HG02623 (cell line): ENCODE results near the gene RABGAP1.
A peak's percentile ranks its signal among the peaks of the same experiment; 100 is the strongest.
"Not testable (repeated sequence)": the region's sequence is repeated elsewhere in the genome, so short reads cannot be mapped to it uniquely, and the experiment has no call there.

ENCODE experiments used
- ATAC-seq: cut with Tn5 transposase; IDR thresholded peaks from one replicate; pipeline ENCODE4 v1.9.1; 2021; ENCODE audit warnings: moderate library complexity; ENCODE audit not compliant: unreplicated experiment

The RABGAP1 gene

DNA sequence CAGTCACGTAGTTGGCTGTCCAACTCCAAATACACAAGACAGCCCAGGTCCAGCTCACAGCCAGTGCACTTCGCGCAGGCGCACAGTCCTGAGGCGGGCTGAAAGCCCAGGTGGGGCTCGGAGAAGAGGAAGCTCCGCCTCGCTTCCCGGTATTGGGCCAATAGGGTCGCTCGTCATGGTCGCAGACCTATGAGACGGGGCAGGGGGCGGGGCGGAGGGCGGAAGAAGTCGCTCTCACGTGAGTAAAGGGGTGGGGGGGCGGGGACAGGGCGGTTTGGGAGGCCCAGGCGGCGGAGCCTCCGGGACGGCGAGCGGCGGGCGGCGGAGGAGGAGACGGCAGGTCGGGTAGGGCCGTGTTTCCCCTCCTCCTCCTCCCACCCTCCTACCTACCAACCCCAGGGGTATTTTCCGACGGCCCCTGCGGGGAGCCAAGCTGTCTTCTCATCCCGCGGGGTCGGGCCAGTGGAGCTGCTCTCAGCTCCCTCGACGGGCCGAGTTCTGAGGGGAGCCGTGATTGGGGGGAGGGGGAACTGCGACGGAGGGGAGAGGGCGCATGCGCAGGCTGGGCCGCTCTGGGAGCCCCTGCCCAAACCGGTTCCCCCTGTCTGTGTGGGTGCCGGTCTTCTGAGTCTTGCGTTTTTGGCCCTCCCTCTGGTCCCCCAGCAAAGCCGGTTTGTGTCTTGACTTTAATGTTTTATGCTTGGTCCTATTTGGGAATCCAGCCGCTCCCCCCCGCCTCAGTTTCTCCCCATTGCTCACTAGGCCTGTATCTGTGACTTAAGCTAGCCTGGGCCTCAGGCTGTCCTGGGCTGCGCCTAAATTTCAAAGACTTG, at the start of gene RABGAP1:
RABGAP1 (plus strand) TSS at position 272 of the 833 bp plus-strand sequence. CDS start 16,040 bp downstream, outside the sequence.
- peak; percentile 98 for ATAC-seq

DNA sequence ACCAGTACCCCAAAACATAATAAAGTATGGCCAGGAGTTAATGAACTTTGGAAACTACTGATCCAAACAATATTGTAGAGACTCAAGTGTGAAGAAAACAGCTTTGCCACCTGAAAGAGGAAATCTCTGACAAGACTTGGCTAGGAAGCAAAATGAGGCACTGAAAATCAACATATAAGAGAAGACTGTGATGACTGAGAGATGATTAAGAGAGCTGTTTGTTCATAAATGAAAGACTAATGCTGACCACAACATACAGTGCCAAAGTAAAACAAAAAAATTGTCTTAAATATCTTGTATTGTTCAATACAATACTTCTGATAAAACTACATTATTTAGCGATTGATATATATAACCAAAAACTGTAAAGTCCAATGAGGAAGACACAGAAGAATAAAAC, 42.9 kb upstream of the RABGAP1 start:
- ATAC-seq = no peak

DNA sequence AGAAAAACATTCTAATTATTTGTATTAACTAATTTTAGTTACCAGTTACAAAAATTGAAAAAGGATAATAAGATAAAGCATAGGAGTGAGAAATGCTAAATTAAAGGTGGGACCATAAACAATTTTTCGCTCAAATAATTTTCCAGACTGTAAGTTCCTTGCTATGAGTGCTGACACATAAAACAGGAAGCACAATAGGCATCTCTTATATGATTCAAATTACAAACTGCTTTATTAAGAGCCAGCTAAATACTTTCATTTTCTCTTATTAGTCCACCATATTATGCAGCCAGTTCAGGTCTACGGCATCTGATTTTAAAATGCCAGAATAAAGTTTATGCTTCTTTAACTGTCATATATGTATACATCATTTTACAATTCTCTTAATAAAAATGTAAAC, 40.0 kb upstream of the RABGAP1 start:
- no peak for ATAC-seq

DNA sequence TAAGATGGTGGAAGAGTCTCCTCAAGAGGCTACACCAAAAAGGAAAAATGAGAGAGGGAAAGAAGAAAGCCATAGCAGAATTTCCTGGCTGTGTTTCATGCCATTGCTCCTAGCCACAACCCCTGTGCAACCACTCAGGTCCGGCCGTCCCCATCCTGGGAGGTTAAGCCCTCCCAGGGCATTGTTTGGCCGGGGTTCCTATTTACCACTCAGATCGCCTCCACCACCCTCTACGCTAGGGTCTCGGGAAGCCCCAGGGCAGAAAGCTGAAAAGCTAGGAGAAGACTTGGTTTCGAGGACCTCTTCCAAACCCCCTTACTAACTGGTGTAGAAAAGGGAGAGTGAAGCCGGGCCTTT, 36.4 kb upstream of the RABGAP1 start:
- peak; percentile 11 for ATAC-seq

DNA sequence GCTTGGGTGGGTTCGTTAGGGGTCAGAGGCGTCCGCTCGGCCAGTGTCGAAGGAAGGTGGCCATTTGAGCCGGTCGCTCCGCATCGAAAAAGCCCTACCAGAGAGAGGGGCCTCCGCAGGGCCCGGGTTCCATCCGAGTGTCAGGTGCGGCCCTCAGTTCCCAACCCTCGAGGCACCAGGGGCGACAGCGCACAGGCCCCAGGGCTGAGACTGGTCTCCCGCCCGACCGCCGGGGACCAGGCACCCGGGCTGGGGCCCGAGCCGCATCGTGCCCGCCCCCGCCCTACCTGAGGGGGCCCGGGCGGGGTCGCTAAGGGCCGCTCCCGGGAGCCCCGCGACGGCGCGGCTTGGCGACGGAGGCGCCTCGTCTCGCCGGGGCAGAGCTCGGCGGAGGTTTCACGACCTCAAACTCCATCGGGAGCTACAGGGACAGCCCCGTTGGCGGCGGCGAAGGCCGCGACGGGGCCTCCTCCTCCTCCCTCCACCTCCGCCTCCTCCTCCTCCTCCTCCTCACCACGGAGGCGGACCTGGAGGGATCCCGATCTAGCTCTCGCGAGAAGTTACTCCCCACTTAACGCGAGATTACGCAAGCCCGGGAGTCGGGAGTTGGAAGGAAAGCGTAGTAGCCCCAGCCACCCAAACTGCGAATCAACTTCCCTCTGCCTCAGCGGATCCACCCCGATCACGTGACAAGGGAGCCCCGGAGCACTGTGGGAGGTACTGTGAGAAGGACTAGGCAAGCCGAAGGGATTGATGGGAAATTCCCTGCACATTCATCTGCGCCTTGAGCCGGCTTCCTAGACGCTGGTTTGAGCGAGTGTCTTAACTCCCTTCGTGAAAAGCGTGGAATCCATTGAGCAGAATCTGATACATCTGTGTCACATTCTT, 35.8 kb upstream of the RABGAP1 start, which contains the start of gene RC3H2:
RC3H2 (minus strand) TSS at position 537 of the 888 bp plus-strand sequence. CDS start 7,850 bp downstream, outside the sequence.
- peak; percentile 79 for ATAC-seq

DNA sequence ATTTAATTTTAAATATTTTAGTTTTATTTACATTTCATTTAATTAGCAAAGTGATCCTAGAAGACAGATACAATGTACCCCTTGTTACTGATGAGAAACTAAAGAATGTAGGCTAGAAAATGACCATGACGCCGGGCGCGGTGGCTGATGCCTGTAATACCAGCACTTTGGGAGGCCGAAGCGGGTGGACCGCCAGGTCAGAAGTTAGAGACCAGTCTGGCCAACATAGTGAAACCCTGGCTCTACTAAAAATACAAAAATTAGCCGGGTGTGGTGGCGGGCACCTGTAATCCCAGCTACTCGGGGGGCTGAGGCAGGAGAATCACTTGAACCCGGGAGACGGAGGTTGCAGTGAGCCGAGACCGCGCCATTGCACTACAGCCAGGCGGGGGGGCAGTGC, 34.7 kb upstream of the RABGAP1 start:
- ATAC-seq = not testable (repeated sequence)

DNA sequence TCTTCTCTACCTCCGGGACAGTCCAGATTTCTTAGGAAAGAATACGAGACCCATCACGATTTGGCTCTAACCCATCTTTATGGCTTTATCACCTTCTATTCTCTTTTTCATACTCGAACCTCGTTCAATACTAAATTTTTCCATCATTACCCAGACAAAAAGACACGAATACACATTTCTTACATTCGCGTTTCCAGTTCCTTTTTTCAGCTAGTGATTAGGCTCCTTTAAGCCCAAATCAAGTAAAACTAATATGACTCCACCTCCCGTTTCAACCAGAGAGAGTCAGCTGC, 28.2 kb upstream of the RABGAP1 start:
- ATAC-seq = no peak

DNA sequence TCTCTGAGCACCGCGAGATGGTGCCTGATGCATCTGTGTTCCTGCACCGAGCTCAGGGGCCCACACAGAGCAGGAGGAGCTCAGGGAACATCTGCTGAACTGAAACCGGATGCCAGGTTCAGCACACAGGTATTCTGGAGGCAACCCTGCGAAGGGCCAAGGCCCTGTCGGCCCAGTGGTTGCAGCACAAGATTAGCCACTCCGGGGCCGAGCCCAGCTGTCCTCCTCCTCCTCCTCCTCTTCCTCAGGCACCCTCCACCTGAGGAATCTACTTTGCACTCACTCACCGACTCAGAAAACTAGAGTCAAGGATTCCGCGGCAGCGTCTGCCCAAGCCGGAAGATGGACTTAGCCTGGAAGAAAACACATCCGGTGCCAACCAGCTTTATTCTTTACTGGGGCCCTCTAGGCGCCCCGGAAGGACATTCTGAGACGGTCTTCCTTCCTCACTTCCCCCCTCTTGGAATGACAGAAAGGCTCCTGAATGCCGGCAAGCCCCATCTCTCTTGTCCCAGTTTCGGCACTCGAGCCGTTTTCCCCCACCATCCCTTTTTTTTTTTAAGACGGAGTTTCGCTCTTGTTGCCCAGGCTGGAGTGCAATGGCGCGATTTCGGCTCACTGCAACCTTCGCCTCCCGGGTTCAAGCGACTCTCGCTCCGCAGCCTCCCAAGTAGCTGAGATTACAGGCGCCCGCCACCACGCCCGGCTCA, 27.7 kb upstream of the RABGAP1 start, which contains the start of gene ZBTB6:
ZBTB6 (minus strand) TSS at position 360 of the 710 bp plus-strand sequence. CDS start 1,251 bp downstream, outside the sequence.
- peak; percentile 97 for ATAC-seq

DNA sequence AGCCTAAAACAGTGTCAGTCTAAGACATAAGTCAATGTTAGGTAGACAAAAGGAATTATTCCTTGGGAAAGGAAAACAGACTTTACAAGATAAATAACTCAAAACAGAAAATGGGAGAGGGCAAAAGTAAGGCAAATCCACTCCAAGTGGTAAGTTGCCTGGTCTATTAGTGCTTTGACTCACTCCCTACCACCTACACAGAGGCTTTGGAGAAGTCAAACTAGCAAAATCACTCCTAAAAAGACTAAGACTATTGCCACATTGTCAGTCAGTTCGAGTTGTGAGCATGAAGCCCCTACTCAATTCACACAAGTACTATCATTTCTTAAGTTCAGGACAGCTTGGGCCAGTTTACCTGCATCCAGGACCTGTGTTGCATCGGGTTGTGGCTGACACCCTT, 22.5 kb upstream of the RABGAP1 start:
- no peak for ATAC-seq

DNA sequence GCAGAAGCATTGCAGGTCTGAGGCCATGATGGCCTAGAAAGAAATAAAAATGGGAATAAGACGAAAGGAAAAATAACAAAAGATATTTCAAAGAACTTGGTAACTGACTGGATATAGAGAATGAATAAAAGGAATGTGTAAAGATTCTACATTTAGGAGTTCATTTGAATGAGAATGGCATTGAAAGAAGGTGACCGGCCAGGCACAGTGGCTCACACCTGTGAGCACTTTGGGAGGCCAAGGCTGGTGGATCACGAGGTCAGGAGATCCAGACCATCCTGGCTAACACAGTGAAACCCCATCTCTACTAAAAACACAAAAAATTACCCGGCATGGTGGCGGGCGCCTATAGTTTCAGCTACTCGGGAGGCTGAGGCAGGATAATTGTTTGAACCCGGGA, 18.1 kb upstream of the RABGAP1 start:
- ATAC-seq = no peak

DNA sequence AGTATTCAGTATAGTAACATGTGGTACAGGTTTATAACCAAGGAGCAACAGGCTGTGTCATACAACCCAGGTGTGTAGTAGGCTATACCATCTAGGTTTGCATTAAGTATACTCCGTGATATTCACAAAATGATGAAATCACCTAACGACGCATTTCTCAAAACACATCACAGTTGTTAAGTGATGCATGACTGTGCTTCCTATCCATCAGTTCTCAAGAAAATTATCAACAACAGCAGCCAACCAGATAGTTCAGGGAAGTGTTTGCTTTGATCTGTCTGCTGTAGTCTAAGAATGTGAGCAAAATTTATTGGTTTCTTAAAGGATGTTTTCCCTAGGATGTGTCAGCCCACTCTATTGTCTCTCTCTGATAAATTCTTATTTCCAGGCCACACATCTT, 16.9 kb upstream of the RABGAP1 start:
- ATAC-seq = no peak

DNA sequence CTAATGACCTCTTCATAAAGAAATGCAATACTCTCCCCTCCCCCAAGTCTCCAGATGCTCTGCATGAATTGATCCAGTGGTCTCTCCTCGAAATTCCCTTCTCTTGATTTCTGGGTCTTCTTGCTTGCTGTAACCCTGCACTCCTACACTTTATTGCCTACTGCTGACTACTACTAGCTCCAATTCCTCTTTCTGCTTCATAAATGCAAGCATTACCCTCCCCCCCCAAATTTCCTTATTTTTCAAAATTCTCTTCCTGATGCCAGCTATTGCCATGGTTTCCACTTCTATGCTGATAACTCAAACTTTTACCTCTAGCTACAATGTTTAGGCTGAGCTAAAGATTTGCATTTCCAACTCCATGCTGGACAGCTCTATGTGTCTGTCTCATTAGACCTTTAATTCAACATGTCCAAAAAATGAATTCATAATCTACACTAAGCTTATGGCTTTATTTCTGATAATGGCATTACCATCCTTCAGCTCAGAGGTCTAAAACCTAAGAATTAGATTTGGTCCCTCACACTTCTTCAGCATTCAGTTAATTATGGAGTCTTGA, 10.9 kb upstream of the RABGAP1 start:
- ATAC-seq = no peak

DNA sequence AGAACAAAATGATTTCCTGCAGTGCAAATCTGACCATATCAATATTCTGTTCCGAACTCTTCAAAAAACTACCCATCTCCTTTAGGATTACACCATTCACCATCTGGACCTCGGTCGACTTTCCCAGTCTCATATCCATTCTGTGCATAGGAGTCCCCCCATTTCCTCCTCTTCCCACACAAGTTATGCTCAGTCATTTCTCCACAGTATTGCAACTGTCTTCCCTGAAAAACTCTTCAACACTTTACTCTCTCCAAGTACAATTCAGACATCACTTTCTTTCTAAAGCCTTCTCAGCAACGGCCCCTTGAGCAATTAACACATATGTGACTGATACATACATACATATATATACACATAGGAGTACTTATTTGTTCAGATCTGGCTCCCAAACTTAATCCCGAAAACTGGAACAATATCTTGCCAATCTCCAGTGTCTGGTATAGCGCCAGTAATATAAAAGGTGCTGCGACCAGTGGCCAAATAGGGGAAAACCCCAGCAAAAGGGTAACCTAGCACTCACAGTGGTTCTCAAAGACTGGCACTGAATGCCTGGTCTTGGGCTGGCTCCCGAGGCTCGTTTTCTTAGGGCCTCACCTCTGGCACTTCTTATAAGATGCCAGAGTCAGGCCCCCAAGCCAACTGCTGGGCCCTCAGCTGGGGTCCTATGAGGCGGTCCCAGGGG, 10.1 kb upstream of the RABGAP1 start:
- ATAC-seq = no peak

DNA sequence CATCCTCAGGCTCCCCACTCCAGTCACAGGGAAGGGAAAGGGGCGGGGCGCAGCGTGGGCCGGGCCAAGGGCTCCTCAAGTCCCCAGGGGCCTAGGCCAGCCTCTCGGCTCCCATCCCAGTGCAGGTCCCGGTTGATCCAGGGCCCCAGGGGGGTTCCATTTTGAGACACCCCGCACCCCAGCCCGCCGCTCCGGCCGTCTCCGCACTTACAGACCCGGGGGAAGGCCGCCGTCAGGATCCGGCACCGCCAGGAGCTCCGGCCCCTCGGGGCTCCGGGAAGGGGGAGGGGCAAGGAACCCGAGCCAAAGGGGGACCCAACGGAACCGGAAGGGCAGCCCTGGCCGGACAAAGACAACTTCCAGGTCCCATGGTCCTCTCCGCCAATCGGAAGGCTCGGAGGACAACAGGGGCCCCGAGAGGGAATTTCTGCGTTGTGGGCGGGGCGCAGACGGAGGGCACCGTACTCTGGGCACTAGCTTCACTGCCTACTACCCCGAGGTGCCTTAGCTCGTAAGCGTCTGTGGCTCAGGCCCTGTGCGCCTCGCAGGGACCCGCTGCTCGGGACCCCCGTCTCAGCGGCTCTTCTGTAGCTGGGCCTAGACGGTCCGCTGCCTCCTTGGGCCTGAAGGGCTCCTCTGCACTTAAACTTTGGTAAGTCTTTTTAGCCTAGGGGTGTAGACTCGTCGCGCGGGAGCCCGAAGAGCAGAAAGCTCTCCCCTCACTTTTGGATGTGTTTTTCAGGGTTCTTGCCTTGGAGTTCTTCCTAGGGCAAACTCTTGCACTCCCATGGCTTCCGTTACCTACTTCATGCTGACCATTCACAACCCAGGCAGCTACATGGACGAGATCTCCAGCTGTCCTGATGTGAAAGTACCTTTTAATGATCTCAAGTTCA, 9.3 kb upstream of the RABGAP1 start, which contains the start of gene ZBTB26:
ZBTB26 (minus strand) TSS at position 287 of the 896 bp plus-strand sequence. CDS start 11,578 bp downstream, outside the sequence.
- ATAC-seq = peak; percentile 93

DNA sequence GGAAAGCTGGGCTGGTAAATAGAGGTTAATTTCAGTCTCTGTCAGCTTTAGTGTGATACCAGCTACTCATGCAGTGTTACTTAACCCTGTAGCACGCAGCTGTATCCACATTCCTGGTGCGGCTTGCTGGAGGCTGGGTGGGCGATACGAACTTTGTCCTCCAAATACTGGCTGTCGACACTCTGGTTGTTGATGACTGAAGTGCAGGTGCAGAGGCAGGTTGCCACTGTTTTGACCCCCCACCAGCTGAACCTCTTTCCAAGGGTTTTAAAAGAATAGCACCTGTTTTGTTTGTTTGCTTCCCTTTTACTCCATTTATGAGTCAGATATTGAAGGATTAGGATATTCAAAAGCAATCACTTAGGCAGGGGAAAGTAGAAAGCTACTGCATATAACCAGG, 4.4 kb upstream of the RABGAP1 start:
- no peak for ATAC-seq

DNA sequence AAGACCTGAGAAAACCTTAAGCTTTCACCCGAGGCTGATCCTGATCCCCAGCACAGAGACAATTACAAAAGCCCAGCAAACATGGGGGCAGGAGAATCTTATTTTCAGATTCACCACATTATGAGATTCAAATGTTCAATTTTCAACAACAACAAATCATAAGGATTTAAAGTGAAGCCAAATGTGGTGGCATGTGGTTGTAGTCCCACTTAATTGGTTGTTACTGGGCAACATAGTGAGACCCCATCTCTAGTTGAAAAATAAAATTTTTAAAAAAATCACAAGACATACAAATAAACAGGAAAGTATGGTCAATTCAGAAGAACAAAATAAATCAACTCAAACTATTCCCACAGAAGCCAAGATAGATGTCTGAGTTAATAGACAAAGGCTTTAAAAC, 3.9 kb upstream of the RABGAP1 start:
- no peak for ATAC-seq

DNA sequence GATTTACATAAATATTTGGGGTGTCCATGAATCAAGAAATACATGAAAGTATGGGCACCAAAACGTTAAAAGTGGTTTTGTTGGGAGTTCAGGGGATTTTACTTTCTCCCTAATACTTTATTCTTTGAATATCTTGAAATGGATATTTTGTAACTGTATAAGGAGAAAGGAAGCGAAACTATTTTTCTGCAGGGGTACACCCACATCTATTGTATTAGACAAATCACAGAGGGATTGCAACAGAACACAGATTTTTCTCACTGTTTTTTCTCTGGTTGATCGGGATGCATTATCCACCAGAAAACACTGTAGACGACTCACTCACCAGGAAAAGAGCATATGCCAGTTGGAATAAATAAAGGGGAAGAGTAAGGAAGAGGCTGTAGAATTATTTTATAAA, 1.2 kb upstream of the RABGAP1 start:
- no peak for ATAC-seq

DNA sequence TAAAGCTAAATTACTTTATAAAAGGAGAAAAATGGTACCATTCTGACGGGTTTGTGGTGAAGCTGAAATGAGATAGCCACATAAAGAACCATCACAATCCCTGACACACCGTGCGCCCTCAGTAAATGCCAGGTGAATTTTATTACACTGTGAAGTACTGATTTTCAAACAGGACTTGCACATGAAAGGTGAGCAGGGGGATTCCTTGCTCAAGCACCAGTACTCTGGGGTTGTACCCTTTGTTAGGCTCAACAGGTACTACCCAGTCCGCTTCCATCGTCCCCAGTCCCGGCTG, 419 bp upstream of the RABGAP1 start:
- ATAC-seq = no peak

DNA sequence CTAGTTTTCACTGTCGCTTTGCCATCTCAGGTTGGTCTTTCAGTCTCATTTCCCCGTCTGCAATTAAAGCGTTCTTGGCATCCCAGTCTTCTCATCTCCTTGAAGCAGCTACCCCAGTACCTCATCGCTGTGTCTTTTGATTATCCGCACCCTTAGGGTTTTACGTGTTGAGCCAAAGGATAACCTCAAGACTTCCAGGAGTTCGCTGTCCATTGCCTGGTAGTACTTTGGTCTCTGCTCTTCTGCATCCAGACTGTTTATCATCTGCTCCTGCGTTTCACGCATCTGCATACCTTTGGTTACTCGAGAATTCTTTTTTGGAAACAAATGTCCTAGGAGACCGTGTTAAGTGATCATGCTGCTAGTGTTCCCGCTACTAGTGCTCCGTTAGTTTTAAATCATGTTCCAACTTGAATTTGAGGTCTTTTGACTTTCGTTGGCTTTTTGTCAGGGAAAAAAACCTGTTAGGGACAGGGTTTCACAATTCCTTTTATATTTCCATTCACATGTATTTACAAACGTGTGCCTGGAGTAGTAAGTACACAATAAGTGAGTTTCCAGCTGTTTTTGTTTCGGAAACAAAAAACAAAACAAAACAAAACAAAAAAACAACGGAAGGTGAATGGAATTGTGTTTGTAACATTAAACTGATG, 888 bp downstream of the RABGAP1 start:
- no peak for ATAC-seq
